Measurements from ENCODE around the gene IMMP2L.

Gene IMMP2L

GRCh38 chr7:111558991-111559390, 3.3 kb downstream of the IMMP2L start:
- DNase-seq (ENCODE audit: low read depth): no peak

DNA sequence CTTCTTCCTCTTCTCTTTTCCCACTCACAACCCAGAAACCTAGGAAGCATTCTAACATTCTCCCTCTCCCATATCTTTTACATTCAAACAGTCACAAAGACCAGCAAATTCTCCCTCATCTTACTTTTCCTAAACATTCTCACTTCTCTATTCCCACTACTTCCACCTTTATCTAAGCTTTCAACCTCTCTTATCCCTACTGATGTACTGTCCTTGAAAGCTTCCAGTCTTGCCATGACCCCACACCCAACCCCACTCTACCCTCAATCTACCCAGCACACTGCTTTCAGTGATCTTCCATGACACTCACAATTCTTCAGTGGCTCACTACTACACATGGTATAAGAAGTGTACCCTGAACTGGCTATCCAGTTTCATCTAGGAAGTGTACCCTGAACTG, 5.3 kb downstream of the IMMP2L start:
- no peak for DNase-seq (ENCODE audit: low read depth)

DNA sequence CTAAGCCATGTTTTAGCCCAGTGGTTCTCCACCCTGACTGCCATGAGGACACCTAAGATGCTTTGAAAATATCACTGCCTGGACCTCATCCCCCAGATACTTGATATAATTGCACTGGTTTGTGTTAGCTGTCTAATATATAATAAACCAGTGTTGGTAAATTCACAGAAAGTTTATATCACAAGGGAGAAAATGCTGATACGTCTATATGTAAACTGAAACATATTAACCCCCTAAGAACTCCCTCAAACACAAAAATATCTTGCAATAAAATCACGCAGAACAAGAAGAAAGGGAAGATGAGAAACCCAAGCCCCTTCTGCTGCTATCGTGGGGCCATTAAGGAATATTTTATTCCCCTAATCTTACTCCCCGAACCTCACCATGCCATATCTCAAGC, 8.2 kb downstream of the IMMP2L start:
- DNase-seq (ENCODE audit: low read depth): no peak

- no peak for DNase-seq (ENCODE audit: low read depth)
These were observed 21.2 kb downstream of the IMMP2L start for GRCh38 chr7:111541067-111541466.

- no peak for DNase-seq (ENCODE audit: low read depth)
These were observed 22.0 kb downstream of the IMMP2L start for GRCh38 chr7:111540199-111540815.

- no peak for DNase-seq (ENCODE audit: low read depth)
These were observed 25.2 kb downstream of the IMMP2L start for GRCh38 chr7:111537134-111537533.

DNA sequence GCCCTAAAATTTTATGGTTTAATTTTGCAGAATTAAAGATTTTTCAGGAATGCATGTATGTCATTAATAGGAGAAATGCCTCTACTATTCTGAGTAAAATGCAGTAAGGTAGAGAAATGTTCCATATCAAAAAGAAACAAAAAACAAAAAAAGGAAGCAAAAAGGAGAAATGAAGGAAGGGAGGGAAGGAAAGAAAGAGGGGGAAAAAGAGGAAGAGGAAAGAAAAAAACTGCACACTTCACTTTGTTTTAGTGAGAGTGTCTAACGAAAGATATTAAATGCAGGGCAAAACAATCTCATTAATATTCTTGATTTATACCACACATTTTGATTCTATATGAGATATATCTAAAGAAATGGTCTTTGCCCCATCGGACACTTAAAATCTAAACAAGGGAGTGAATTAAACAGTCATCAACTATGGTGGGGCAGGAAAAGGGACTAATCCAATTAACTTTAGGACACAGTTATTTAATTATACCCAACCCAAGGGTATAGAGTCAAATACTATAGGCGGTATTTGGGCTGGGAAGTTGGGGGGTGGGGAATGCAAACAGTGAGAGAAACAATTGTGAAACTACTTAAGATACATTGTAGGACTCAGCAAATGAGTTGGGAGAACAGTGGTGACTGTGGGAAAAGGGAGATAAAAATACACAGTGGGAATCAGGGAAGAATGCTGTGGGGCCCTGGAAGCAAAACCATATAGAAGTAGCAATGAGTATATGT, 27.0 kb downstream of the IMMP2L start:
- no peak for DNase-seq (ENCODE audit: low read depth)

DNA sequence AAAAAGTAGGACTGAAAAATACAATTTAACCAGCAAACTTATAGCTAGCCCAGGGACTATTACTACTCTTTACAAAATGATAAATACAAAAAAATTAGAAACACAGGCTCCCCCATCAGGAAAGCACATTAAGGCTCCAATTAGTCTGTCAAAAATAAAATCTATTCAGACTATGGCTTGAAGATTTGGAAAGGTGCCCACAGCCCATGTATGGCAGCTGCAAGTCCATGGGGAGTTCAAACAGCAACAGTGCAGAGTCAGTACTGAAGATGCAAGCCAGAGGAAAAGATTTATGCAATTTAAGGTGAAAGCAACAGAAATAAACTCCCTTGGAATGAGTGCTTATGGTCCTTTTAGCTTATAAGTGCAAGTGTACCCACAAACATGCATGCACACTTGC, 29.7 kb downstream of the IMMP2L start:
- DNase-seq (ENCODE audit: low read depth): no peak

DNA sequence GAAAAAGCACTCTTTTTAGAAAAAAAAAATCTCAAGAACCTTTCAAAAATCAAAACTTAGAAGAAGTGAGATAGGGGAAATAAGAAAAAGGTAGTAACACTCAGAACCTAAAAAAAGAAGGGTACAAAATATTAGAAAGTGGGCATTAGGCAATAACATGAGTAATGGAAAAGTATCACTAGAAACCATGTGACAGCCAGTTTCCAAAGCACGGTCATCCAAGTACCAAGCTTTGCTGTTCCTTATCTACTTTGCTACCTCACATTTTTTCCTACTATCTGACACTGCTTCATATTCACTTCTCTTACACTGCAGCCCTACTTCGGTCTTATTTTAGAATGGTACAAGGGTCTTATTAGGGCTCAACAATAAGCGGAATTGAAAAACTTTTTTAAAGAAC, 30.3 kb downstream of the IMMP2L start:
- DNase-seq (ENCODE audit: low read depth): no peak

GRCh38 chr7:111530356-111530668, 32.0 kb downstream of the IMMP2L start:
- DNase-seq (ENCODE audit: low read depth): no peak

DNA sequence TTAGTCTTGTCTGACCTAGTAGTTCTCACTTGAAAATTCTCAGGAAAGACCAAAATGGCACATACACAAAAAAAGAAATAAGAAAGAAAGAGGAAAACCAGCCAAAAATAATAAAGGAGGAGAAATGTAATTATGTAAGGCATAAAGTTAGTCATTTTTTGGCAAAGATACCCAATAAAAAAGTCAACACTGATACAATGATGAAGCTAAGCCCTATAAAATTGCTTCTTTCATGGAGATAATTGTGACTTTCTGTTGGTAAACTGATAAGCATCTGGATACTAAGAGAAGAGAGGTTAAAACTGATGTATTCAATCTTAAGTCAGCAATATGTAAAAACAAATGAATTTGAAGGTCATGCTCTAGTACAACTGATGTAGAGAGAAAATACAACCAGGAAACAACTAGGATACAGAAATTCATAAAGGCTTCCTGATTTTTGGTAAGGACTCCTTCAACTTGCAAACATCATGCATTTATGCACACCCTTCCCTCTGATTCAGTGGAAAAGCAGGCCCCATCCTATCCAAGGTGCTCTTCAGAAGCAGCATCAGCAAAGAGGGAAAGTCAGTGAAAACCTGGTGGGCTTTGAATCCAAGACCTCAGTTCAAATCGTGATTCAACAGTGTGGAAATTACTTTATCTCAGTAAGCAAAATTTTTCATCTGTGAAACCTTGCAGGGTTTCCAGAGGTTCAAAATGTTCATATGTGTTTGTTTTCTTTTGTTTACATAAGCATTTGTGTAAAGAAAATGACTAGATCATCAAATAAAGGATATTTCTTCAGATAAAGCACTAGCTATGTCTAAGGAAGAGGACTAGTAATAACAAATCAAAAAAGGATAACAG, 32.6 kb downstream of the IMMP2L start:
- no peak for DNase-seq (ENCODE audit: low read depth)

- no peak for DNase-seq (ENCODE audit: low read depth)
These were observed 34.0 kb downstream of the IMMP2L start for GRCh38 chr7:111528331-111528730.

GRCh38 chr7:111527545-111527944, 34.7 kb downstream of the IMMP2L start:
- no peak for DNase-seq (ENCODE audit: low read depth)

- DNase-seq (ENCODE audit: low read depth): no peak
These were observed 37.2 kb downstream of the IMMP2L start for GRCh38 chr7:111525100-111525499.

GRCh38 chr7:111521660-111522059, 40.6 kb downstream of the IMMP2L start:
- no peak for DNase-seq (ENCODE audit: low read depth)

DNA sequence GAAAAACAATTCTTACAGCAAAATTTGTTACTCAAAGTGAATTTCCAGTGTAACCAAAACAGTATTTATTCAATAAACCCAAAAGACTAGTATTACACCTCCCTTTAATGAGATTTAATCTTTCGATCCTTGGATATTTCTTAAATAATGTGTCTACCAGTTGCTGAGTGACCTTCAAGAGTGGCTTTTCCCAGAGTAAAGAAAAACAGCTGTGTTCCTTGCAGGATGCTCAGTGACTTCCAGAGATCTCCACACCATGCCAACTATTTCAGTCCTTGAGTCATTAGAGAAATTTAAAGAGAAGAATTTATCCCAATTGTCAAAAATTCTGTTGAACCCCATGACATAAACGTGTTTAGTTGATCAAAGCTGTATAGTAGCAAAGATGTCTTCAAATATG, 44.0 kb downstream of the IMMP2L start:
- no peak for DNase-seq (ENCODE audit: low read depth)

DNA sequence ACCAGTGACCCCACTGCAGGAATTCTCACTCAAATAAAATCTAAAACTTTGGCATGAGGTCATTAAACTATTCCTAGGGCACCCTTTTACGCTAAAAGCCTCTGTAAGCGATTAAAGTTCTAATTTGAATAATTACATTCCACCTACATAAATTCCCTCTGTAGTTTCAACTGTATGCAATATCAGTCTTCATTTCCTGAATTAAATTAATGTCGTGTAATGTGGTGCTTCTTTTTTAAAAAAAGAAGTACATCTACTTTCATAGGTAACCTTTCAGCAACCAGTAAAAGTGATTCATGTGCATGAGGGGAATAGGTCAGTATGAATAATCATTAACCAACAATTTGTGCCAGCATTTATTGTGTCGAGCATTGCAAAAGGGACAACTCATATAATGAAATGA, 44.7 kb downstream of the IMMP2L start:
- DNase-seq (ENCODE audit: low read depth): no peak

- no peak for DNase-seq (ENCODE audit: low read depth)
These were observed 45.7 kb downstream of the IMMP2L start for GRCh38 chr7:111516612-111517011.

GRCh38 chr7:111513566-111513965, 48.7 kb downstream of the IMMP2L start:
- DNase-seq (ENCODE audit: low read depth): no peak

DNA sequence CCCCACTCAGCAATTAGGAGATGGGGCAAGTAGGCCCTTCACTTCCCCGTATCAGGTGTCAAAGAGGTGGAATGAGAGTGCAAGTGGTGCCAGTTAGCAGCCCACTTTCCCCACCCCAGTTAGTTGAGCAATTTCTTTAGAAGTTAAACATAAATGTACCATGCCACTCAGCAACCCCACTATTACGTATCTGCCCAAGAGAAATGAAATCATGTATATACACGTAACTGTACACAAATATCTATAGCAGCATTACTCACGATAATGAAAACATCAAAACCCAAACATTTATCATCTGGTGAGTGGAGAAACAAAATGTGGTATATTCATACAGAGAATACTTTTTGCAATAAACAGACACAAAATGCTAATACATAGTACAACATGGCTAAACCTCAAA, 50.4 kb downstream of the IMMP2L start:
- DNase-seq (ENCODE audit: low read depth): no peak

- DNase-seq (ENCODE audit: low read depth): no peak
These were observed 51.5 kb downstream of the IMMP2L start for GRCh38 chr7:111510584-111511378.

DNA sequence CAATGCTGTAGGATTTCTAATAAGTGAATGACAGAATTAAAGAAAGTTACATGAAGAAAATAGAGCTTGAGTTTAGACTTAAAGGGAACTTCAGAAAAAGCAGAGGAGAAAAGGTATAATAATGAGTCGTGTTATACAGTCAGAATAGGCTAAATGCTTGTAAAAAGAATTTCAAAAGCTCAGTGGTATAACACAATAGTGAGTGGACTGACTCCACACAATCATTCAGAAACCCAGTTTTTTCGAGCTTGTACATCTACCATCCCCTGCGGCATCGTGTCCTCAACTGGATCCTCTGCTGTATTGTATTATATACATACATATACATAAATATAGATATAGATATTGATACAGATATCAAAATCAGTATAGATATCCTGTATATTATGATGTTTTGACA, 52.2 kb downstream of the IMMP2L start:
- no peak for DNase-seq (ENCODE audit: low read depth)
